SHP77 treated with DMSO at 0.1 percent for 48 hours (cell line): ENCODE data around the gene NEUROG2.

Source experiments
- DNase-seq: peaks from one replicate; lab custom pipeline; 2025; lab: John Stamatoyannopoulos, UW

The NEUROG2 gene

DNA sequence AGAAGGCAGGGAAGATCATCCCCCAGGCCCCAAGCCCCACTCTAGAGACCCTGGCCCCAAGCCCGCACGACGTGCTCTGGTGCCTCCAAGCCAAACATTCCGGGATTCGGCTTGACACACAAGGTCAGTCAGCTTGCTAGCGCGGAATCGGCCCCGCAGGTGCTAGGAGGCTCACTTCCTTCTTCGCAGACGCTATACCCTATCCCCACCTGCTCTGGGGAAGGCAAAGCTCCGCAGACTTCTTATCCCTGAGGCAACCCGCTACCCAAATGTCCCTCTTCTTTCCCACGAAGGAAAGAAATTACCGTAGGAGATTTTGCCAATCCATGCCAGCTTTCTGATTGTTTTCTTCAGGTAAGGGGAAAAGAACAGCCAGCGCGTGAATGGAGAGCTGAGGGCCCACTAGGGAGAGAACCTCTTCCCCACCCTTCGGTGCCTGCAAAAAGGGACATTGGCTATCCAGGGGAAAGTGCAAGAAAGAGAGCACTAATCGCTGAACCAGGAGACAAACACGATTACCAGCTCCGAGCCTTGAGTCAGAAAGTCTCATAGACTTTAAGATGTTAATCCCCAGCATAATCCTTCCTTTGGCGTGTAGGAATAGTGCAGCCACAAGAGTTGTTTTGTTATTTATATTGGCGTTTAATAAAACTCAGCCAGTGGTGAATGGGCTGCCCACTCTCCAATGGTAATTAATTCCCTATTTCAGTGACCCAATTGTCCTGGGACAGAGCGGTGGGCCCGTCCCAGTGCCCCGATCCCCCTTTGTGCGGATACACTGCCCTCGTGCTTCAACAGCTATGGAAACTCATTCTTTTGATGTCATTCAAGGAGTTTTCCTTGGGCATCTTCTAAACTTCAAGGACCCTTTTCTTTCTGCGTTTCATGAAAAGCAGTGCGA lies 5.4 kb upstream of the NEUROG2 start:
- DNase-seq: no peak

DNA sequence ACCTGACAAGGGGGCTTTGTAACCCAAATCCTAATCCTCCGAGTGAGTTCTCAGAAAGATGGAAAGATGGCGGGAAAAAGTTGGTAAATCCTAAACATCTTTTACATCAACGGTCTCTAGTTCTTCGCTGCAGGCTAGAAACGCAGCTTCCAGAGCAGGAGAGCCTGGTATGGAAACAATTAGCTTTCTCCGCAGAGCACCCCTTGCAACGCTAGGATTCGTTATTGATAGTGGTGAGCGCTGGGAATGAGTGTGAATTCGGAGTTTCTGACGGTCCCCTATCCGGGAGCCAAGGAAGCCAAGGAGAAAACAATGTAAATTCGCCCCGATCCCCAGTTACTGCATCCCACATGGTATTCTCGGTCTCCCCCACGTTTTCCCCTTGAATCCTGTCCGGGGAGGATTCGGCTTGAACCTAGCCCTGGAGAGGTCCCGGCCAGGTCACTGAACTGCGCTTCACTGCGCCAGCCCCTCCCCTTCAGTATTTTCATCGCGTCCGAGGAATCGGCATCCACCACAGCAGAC lies 4.7 kb upstream of the NEUROG2 start:
- DNase-seq: no peak

DNA sequence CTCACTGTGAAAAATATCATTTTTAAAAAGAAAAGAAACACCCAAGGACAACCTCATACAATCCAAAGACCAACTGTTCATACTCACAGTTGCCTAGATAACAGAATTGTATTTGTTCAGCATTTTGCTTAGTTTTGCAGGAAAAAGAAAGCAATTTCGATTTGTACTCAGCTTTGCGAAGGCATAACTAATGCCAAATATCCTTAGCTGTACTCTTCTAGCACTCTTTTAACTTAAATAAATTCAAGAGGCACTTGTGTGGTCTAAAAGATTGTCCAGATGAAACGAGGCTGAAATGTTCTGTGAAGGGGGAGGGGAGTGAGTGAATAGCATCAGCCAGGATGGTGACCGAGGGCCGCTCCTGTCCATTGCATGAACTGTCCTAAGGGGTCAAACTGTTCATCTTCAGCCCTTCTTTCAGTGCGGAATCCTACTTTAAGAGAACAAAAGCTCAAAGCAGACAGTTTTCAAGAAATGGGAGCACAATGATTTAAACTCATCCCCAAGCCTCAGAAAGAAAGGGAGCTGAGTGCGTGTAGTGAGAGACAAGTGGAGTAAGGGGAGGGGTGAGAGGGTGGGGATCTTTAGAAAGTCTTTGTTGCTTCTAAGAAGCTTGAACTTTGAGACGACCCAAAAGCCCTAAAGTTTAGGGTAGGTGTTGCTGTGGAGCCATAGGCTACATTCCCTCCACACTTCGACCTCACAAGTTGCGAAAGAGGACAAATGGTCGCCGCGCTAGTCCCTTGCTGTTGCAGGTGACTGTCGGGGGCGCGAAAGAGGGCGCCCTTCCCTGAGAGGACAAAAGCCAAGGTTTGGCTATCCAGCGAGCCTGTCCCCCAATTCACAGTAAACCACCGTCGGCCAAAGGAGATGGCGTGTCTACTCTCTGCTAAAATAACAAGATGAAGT lies 4.0 kb upstream of the NEUROG2 start:
- DNase-seq: no peak

DNA sequence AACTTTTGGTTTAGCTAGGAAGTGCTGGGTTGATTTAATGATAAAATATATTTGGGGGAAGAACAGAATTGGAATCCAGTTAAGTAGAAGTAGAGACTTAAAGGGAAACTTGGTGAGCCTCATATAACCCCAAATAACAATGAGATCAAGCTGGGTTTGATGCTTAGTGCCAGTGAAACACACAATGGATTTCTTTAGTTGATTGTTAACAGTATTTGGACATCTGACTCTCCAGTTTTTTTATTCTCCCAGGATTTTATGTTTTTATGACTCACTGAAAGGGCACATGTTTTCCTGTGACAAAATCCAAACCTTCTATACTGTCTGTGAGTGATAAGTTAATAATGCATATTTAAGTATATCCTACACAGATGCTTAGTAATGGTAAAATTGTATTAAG lies 2.7 kb upstream of the NEUROG2 start:
- no peak for DNase-seq

DNA sequence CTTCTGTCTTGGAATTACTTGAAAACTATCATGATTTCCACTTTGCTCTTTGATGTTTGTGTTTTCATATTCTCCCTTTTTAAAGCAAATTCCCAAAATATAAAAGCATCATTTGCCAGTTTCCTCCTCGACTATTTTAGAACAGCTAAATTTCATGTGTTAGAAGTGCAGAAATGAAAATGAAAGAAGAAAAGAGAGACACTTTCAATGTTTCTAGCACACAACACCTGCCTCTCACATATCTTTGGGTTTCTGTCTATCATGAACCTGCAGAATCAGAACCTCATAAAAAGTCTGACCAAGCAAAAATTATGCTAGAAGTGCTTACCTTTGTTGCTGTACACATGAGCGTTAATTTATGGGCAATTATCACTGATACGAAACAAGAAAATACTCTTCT lies 1.9 kb upstream of the NEUROG2 start:
- DNase-seq: no peak

DNA sequence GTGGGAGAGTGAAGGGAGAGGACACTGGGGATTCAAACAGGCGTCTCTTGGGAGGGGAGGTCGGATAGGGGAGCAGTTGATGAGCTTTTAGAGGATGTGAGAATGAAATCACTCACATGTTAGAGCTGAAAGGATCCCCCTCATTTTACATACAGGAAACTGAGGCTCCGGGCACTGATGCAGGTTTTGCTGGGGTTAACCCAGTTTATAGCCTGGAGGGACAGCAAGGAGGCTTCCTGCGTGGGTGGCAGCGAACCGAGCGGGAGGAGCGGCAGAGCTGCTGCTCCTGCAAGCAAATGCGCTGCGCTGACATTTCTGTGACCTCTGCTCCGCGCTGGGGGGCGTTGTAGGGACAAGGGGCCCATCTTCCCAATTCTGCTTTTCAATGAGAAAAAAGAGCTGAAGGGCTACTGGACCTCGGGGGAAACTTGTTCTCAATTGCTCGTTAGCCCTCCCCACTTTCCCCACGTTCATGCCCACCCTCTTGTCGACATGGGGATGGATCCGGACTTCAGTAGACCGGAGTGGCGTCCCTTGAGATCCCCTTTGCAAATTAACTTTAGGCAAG lies 1.2 kb upstream of the NEUROG2 start:
- DNase-seq: no peak

DNA sequence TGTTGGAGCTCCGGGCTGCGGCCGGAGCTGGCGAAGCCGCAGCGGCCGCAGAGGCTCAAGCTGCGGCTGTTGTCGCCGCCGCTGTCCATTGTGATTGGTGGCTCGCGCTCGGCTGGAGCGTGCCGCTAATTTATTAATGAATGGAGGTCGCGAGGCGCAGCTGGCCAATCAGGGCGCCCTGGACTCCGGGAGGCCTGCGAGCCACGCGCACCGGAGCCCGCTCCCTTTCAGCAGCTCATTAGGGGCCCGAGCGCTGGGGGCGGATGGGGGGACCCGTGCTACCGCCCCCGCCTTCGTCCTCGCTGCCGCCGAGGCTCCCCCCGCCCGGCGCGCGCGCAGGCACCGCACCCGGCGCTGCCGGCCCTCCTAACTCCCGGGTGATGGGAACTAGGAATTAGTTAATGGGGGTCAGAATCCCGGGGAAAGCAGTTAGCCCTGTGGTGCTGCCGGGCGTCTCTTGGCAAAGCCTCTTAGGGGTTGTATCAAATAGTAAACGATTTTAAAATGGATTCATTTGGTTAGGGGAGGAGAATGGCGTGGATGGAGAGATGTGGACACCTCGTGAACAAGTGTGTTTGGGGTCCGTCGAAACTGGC lies 589 bp upstream of the NEUROG2 start:
- DNase-seq: no peak

DNA sequence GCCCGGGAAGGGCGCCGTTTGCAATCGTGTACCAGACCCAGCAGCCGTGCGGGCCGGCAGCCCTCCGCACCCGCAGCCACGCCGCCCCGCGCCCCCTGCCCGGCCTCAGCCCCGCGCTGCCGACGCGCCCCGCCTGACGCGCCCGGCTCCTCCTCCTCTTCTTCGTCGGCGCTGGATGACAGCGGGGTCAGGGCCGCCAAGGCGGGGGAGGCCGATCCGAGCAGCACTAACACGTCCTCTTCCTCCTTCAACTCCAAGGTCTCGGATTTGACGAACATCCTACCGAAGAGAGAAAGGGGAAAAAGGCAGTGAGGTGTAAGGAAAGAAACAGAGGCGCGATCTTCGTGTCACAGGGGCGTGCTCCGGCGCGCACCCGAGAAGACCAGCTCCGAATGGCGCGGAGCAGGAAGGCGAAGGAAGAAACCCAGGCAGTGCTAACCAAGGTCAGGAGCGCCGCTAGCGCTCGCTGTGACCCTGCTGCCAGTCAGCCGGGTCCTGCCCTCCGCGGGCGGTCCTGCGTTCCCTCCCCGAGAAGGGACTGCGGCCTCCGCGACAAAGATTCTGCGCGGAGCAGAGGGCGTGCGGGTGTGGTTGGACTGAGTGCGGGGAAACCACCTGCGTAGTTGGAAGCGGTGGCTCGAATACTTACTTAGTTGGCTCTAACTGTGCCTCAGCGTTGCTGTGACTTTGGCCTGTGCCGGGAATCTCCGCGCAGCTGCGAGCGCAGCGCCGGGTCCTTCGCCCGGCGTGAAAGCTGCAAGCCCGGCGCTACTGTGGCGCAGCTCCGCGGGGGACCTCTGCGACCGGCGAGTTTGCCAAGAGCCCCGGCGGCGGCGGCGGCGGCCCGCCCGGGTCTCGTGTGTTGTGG lies 548 bp downstream of the NEUROG2 start:
- DNase-seq: no peak

DNA sequence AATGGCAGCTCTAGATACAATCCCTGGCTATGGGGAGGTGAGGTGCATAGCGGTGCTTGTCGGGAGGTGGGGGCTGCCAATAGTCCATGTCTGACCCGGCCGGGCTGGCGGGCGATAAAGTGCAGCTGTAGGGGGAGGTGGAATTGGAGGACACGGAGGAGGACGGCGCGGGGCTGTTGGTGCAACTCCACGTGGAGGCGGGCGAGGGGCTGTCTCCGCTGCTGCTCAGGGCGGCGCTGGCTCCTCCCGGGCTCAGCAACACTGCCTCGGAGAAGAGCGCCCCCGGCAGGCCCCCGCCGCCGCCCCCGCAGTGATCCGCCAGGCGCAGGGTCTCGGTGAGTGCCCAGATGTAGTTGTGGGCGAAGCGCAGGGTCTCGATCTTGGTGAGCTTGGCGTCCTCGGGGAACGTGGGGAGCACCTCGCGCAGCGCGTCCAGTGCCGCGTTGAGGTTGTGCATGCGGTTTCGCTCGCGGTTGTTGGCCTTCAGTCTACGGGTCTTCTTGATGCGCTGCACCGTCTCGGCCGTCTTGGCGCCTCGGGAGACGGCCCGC lies 1.3 kb downstream of the NEUROG2 start:
- no peak for DNase-seq

DNA sequence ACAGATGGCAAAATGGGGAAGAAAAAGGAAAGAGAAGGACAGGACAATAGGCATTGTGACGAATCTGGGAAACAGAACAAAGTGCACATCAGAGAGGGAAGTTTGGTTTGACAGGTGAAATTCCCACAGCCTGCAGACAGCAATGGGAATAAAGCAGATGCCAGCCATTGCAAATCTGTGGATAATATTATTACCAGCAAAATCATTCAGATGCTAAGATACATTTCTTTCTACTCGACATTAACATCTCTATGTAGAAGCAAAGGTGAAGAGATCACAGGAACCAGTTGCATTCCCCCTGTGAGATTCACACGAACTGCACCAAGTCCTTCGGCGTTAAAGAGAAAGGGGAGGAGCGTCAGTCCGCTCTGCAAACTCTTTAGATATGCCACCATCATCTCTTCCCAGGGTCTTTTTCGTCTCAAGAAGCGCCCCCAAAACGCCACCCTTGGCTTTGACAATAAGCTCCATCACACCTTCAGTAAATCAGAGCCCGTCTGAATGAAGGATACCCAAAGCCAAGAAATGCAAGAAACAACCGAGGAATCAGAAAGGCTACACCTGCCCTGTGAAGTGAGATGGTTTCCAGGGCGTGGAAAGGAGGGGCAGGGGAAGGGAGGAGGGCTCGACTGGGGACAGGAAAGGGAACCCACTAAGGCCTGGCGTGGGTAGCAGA lies 1.9 kb downstream of the NEUROG2 start:
- DNase-seq: no peak

DNA sequence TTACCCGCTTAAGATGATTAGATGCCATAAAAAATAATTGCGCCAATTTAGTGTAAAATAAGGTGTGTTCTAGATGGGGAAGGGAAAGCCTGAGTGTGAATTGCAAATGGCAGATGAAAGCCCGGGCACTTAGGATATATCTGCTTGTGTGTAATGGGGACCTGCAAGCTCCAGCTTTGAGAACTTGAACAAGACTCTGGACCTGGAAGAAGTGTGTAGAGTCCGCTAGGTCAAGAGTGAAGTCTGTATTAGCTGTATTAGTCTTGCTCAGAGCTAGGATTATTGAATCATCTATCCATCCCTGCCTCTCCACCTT lies 4.2 kb downstream of the NEUROG2 start:
- no peak for DNase-seq

DNA sequence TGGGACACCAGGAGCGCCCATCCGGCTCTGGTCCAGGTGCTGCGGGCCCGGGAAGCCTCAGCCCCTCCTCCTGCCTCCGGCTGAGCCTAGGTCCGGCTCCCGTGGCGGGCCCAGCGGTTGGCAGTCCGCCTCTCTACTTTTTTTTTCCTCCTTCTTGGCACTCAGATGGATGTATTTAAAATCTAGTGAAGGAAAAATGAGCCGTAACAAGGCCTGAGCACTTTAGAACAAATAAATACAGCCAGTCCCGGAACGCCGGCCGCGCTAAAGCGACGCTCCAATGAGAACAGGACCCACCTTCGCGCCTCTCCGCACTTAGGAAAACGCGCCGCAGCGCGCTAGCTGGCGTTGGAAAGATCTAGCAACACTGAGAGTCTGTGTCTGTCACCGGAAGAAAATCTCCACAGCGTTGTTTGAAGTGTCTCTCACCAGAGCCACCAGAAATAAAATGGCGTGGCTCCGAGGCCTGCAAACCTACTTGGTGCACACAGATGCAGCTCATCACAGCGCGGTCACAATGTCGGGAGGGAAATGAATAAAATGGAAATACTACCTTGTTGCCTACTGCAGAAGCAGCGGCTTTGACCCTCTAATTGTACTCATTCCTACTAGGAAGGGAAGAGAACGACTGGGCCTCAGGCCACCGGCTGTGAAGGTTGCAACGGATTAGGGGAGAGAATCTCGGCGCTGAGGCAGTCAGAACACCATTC lies 4.7 kb downstream of the NEUROG2 start:
- no peak for DNase-seq

DNA sequence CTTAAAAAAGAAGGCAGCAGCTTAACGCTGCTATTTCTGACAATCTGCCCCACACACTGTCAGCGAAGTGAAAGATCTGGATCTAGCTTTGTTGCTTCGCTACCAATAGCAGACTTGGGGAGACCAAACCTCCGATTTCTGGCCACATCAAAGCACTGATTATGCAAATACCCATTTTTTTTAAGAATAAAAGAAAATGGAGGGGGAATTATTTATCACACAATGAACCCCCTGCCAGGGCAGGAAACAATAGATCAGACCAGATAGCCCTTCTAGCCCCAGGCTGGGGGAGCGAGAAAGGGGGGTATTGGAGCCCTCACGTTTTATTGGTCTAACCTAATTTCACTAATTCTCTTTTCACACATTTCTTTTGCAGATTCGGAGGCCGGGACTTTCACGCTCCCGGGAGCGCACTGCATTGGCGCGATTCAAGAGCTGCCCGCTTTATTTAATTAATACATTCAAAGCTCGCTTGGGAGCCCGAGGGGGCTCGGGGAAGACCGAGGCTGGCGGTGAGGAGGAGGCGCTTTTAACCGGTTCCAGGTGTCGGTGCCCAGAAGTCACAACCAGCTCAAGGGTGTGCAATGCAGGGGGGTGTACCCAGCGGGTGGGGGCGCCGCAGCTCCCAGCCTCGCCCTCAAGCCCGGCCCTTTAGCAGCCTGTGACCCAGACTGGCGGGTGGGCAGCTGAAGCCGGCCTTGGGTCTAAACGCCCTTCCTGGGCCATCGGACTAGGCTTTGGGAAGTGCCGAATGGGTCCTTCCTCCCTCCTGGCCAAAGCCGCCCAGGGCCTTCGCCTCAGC lies 5.5 kb downstream of the NEUROG2 start:
- DNase-seq: no peak

DNA sequence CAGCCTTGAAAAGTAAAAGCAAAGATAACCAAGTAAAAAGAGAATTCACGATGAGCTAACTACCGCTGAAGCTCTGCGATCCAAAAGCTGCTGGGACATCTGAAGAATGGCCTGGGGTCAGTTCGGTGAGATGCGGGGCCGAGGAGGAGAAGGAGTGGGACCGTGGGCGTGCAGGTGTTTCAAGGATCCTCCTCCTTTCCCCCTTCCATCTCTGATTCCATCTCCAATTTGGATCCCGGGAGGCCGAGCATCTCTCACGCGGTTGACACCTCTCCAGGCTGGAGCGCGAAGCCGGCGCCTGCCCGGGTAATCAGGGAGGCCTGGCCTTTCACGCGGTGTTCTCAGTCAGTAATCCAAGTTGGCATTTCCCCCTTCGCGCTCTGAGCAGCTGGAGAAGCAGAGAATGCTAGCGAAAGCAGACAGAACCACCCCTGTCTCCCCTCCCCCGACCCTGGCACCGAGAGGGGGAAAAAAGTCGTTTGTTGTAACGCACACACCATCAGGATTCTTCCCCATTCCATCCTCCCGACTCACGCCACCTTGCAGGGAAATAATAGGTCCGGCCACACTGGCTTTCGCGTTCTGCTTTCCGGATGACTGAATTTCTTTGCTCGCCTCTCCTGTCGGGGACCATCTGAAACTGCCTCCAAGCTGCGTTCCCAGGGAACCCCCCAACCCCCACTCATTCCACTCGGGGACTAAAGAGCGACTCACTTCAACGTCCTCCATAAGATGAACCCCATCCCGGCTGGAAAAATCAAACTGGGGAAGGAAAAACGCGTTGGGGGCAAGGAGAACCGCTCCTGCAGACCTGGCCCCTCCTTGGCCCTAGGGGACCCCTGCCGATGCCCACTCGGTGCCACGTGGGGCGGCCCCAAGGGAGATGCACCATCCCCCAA lies 6.5 kb downstream of the NEUROG2 start:
- no peak for DNase-seq

DNA sequence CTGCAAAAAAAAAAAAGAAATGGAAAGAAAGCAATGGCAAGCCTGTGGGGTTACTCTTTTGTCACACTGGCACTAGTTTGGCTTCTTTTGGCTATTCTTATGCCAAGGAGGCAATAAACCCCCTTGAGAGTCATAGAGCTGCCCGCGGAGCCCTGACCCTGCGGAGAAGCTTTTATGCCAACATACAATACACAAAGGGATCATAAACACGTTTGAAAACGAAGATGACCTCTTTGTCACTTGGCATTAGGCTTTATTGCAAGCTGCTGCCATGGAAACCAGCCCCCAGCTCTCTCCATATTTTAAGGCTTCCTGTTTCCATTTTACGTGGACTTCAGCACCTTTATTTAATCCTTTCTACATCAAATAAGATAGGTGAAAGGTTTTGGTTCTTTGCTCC lies 7.6 kb downstream of the NEUROG2 start:
- no peak for DNase-seq

DNA sequence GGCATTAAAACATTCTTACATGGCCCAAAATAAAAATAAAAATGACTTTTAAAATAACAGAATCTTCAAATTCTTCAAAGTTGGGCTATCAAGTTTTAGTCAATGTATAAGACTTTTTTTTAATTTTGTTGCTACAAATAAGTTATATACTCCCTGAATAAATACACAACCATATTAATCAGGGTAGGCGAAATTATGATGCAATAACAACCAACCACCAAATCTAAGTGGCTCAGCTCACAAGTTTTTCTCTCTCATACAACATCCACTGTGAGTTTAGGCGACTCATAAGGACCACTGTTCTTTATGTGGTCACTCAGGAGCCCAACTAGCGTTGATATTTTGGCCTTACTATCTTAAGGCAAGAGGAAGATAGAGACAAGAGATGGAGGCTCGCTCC lies 11.2 kb downstream of the NEUROG2 start:
- no peak for DNase-seq

DNA sequence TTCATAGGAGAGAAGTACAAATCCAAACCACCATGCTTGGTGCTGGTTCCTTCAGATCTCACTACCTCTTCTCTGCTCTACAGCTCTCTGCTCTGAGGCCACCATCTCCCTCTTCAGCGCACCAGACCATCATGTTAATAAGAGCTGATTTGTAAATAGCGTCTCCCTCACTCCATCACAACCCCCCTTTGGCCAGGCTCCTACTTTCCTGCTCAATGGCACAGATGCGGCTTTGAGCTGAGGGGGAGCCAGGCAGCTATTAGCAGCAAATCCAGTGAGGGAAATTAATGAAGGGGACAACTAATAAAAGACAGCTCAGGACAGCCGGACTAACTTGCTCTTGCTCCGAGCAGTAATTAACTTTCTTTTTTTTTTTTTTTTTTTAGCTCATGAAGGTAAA lies 13.1 kb downstream of the NEUROG2 start:
- no peak for DNase-seq

DNA sequence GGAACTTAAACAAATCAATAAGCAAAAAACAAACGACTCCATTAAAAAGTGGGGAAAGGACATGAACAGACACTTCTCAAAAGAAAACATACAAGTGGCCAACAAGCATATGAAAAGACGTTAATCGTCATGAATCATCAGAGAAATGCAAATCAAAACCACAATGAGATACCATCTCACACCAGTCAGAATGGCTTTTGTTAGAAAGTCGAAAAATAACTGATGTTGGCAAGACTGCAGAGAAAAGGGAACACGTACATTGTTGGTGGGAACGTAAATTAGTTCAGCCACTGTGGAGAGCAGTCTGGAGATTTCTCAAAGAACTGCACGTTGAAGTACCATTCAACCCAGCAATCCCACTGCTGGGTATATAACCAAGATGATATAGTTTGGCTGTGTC lies 23.7 kb downstream of the NEUROG2 start:
- no peak for DNase-seq
